ENCODE measurements around the gene ZNF254.
"Not testable (repeated sequence)": the region's sequence is repeated elsewhere in the genome, so short reads cannot be mapped to it uniquely, and the experiment has no call there.

ZNF254 gene

GRCh38 chr19:24073807-24074206 is 13.2 kb upstream of the ZNF254 start:
- DNase-seq: no peak

- no peak for DNase-seq
These were observed 12.1 kb upstream of the ZNF254 start for GRCh38 chr19:24074720-24075454.

- DNase-seq: not testable (repeated sequence)
These were observed 11.5 kb upstream of the ZNF254 start for GRCh38 chr19:24075530-24075929.

GRCh38 chr19:24078680-24079079 is 8.3 kb upstream of the ZNF254 start:
- no peak for DNase-seq

GRCh38 chr19:24081056-24081455 is 5.9 kb upstream of the ZNF254 start:
- DNase-seq: no peak

GRCh38 chr19:24098359-24098758 is 11.4 kb downstream of the ZNF254 start:
- no peak for DNase-seq

GRCh38 chr19:24099829-24100228 is 12.8 kb downstream of the ZNF254 start:
- no peak for DNase-seq

GRCh38 chr19:24100597-24100996 is 13.6 kb downstream of the ZNF254 start:
- not testable (repeated sequence) for DNase-seq

- DNase-seq: no peak
These were observed 14.6 kb downstream of the ZNF254 start for GRCh38 chr19:24101459-24102115.

GRCh38 chr19:24127601-24128000 is 40.6 kb downstream of the ZNF254 start:
- DNase-seq: no peak

- no peak for DNase-seq
These were observed 53.1 kb downstream of the ZNF254 start for GRCh38 chr19:24140099-24140498.

GRCh38 chr19:24140591-24140990 is 53.6 kb downstream of the ZNF254 start:
- DNase-seq: no peak

GRCh38 chr19:24141612-24142011 is 54.6 kb downstream of the ZNF254 start:
- no peak for DNase-seq

GRCh38 chr19:24142771-24143170 is 55.8 kb downstream of the ZNF254 start:
- DNase-seq: no peak

- no peak for DNase-seq
These were observed 72.7 kb downstream of the ZNF254 start for GRCh38 chr19:24159707-24160106.

- DNase-seq: no peak
These were observed 79.1 kb downstream of the ZNF254 start for GRCh38 chr19:24166055-24166454.

- no peak for DNase-seq
These were observed 86.9 kb downstream of the ZNF254 start for GRCh38 chr19:24173882-24174281.

GRCh38 chr19:24177686-24178085 is 90.7 kb downstream of the ZNF254 start:
- DNase-seq: no peak

GRCh38 chr19:24178207-24178606 is 91.2 kb downstream of the ZNF254 start:
- no peak for DNase-seq

All from stimulated activated CD8-positive, alpha-beta memory T cell treated with anti-CD3 and anti-CD28 coated beads, Interleukin-4, amount 100 ng/mL, for 48 hours (primary cell).